HCT116 (cell line): ENCODE results near the gene CCDC146. TPM values are rescaled to one million over a fixed set of nuclear protein-coding genes. Genes with fewer than 3 reads are reported as not detected.

Experiments used
- ATAC-seq: fragments of 200-7000 bp; cut with Tn5 transposase; 2 replicates; pipeline ENCODE4 v1.9.1; 2020; ENCODE audit warnings: mild to moderate bottlenecking, moderate library complexity
- BruUV-seq: library from RNA; stranded (reverse); fragments of 400-500 nt; replicated peaks from 2 replicates; lab custom pipeline; 2021; lab: Mats Ljungman, UMichigan
- CTCF ChIA-PET: fragments of 300-600 bp; sonication (Branson Sonifier 250); formaldehyde crosslinking; loops from one replicate; lab custom pipeline; 2021; ENCODE audit warnings: antibody characterized with exemption; lab: Charles Lee
- POLR2A ChIA-PET: fragments of 300-600, 350-600 bp; sonication (Branson Sonifier 250); formaldehyde crosslinking; loops from one replicate; lab custom pipeline; 2021; ENCODE audit warnings: antibody characterized with exemption; lab: Charles Lee
- RAD21 ChIA-PET, 2 experiments: fragments of 300-600 bp; sonication (Branson Sonifier 250); formaldehyde crosslinking; loops; one replicate each; lab custom pipeline; 2023; ENCODE audit warnings: low total read pairs in 2 of 2; ENCODE audit not compliant: uncharacterized antibody in 2 of 2, unreplicated experiment in 2 of 2, low non-redundant PET in 1 of 2; lab: Charles Lee
- DNase-seq: peaks from one replicate; pipeline ENCODE4 v3.0.0-alpha.2; 2010; ENCODE audit warnings: low read depth, low spot score
- H2AFZ ChIP-seq: fragments of 200-600 bp; shearing (Covaris generic), sonication (generic); 2 replicates; pipeline ENCODE4 v1.6.1; 2017; ENCODE audit warnings: low read depth, mixed run types, mixed read lengths, antibody characterized with exemption, low read length; ENCODE audit not compliant: poor library complexity, severe bottlenecking
- H3K27ac ChIP-seq: 2 replicates; pipeline ENCODE4 v1.5.1; 2012; ENCODE audit warnings: low read depth, low read length
- H3K27me3 ChIP-seq: fragments of 200-600 bp; sonication (generic); 2 replicates; pipeline ENCODE4 v1.6.1; 2016; ENCODE audit warnings: mixed run types, low read length, mixed read lengths; ENCODE audit not compliant: insufficient read depth
- H3K36me3 ChIP-seq, 2 experiments: fragments of 200-500 bp in 1 of 2; fragments of 200-600 bp in 1 of 2; sonication (Bioruptor generic) in 1 of 2; sonication (generic) in 1 of 2; 2 replicates each; pipeline versions ENCODE4 v1.5.1 to v1.6.1; 2014 to 2016; ENCODE audit warnings: low read length in 2 of 2, inconsistent platforms in 1 of 2, mixed read lengths in 1 of 2, mixed run types in 1 of 2; ENCODE audit not compliant: insufficient read depth in 2 of 2, control insufficient read depth in 1 of 2
- H3K4me1 ChIP-seq, 2 experiments: fragments of 200-600 bp in 1 of 2; sonication (generic) in 1 of 2; 2 replicates each; pipeline versions ENCODE4 v1.5.1 to v1.6.1; 2012 to 2017; ENCODE audit warnings: low read length in 2 of 2, inconsistent platforms in 1 of 2, mild to moderate bottlenecking in 1 of 2, mixed read lengths in 1 of 2, mixed run types in 1 of 2, moderate library complexity in 1 of 2; ENCODE audit not compliant: insufficient read depth in 2 of 2, control insufficient read depth in 1 of 2
- H3K4me2 ChIP-seq: fragments of 200-600 bp; sonication (generic); 2 replicates; pipeline ENCODE4 v1.6.1; 2017; ENCODE audit warnings: mixed run types, low read length, mixed read lengths
- H3K4me3 ChIP-seq, 2 experiments: fragments of 200-600 bp in 1 of 2; sonication (generic) in 1 of 2; replicated peaks in 1 of 2; 2 replicates each; pipeline ENCODE4 v1.5.1; 2011 to 2016; ENCODE audit warnings: low read length in 2 of 2, control low read depth in 1 of 2, low read depth in 1 of 2, mild to moderate bottlenecking in 1 of 2, mixed read lengths in 1 of 2, mixed run types in 1 of 2
- H3K79me2 ChIP-seq: fragments of 200-600 bp; sonication (generic); 2 replicates; pipeline ENCODE4 v1.6.1; 2017; ENCODE audit warnings: mild to moderate bottlenecking, mixed run types, low read length, moderate library complexity, mixed read lengths; ENCODE audit not compliant: insufficient read depth
- H3K9ac ChIP-seq: fragments of 200-600 bp; sonication (generic); 2 replicates; pipeline ENCODE4 v1.6.1; 2016; ENCODE audit warnings: low read length, mixed read lengths
- H3K9me2 ChIP-seq: fragments of 200-600 bp; sonication (generic), shearing (Covaris generic); 2 replicates; pipeline ENCODE4 v1.6.1; 2017; ENCODE audit warnings: mixed run types, mild to moderate bottlenecking, moderate library complexity; ENCODE audit not compliant: insufficient read depth
- H3K9me3 ChIP-seq, 2 experiments: fragments of 200-500 bp in 1 of 2; fragments of 200-600 bp in 1 of 2; sonication (Bioruptor generic) in 1 of 2; sonication (generic) in 1 of 2; 2 replicates each; pipeline ENCODE4 v1.6.1; 2014 to 2017; ENCODE audit warnings: low read length in 2 of 2, mixed read lengths in 2 of 2, inconsistent platforms in 1 of 2, low read depth in 1 of 2, mild to moderate bottlenecking in 1 of 2, mixed run types in 1 of 2, moderate library complexity in 1 of 2; ENCODE audit not compliant: control insufficient read depth in 1 of 2, insufficient read depth in 1 of 2
- H4K20me1 ChIP-seq: fragments of 200-600 bp; sonication (generic), shearing (Covaris generic); 2 replicates; pipeline ENCODE4 v1.6.1; 2017; ENCODE audit warnings: mixed run types, mild to moderate bottlenecking, moderate library complexity; ENCODE audit not compliant: insufficient read depth
- ATF3 ChIP-seq: IDR thresholded peaks from 2 replicates; pipeline ENCODE4 v1.6.1; 2012
- CBX3 ChIP-seq: IDR thresholded peaks from 2 replicates; pipeline ENCODE4 v1.6.1; 2012; ENCODE audit warnings: low read depth
- CEBPB ChIP-seq: IDR thresholded peaks from 2 replicates; pipeline ENCODE4 v1.6.1; 2012; ENCODE audit warnings: low read depth
- CTCF ChIP-seq, 3 experiments: fragments of 200-600 bp in 1 of 3; sonication (generic) in 1 of 3; IDR thresholded peaks in 2 of 3; conservative IDR thresholded peaks in 1 of 3; 2 replicates each; pipeline ENCODE4 v1.5.1; 2012 to 2017; ENCODE audit warnings: low read depth in 2 of 3, low read length in 2 of 3, antibody characterized with exemption in 1 of 3, borderline replicate concordance in 1 of 3, control low read depth in 1 of 3, mild to moderate bottlenecking in 1 of 3, mixed read lengths in 1 of 3, mixed run types in 1 of 3, moderate library complexity in 1 of 3; ENCODE audit not compliant: insufficient read depth in 1 of 3
- EGR1 ChIP-seq: IDR thresholded peaks from 2 replicates; pipeline ENCODE4 v1.6.1; 2012; ENCODE audit warnings: low read depth
- ELF1 ChIP-seq: IDR thresholded peaks from 2 replicates; pipeline ENCODE4 v1.6.1; 2012; ENCODE audit warnings: low read depth, borderline replicate concordance
- EZH2 ChIP-seq: fragments of 200-600 bp; sonication (generic); IDR thresholded peaks from 2 replicates; pipeline ENCODE4 v1.6.1; 2017; ENCODE audit warnings: antibody characterized with exemption, mixed run types
- EZH2phosphoT487 ChIP-seq: fragments of 200-600 bp; IDR thresholded peaks from 2 replicates; pipeline ENCODE4 v1.6.1; 2018; ENCODE audit warnings: antibody characterized with exemption, borderline replicate concordance
- FOSL1 ChIP-seq: IDR thresholded peaks from 2 replicates; pipeline ENCODE4 v1.6.1; 2012; ENCODE audit warnings: low read depth
- JUND ChIP-seq: IDR thresholded peaks from 2 replicates; pipeline ENCODE4 v1.6.1; 2012
- MAX ChIP-seq: IDR thresholded peaks from 2 replicates; pipeline ENCODE4 v1.6.1; 2012
- POLR2A ChIP-seq: IDR thresholded peaks from 2 replicates; pipeline ENCODE4 v1.7.0; 2011; ENCODE audit warnings: borderline replicate concordance; ENCODE audit not compliant: insufficient read depth, insufficient read length; ENCODE audit errors: extremely low read depth
- POLR2AphosphoS5 ChIP-seq: IDR thresholded peaks from 2 replicates; pipeline ENCODE4 v1.6.1; 2011; ENCODE audit warnings: mild to moderate bottlenecking, low read depth, low read length, moderate library complexity
- RAD21 ChIP-seq: IDR thresholded peaks from 2 replicates; pipeline ENCODE4 v1.6.1; 2012; ENCODE audit warnings: low read depth, mild to moderate bottlenecking
- SIN3A ChIP-seq: IDR thresholded peaks from 2 replicates; pipeline ENCODE4 v1.6.1; 2012; ENCODE audit warnings: low read depth
- SRF ChIP-seq: IDR thresholded peaks from 2 replicates; pipeline ENCODE4 v1.6.1; 2012; ENCODE audit warnings: low read depth
- TCF7L2 ChIP-seq: IDR thresholded peaks from 2 replicates; pipeline ENCODE4 v1.7.0; 2011; ENCODE audit warnings: borderline replicate concordance, inconsistent platforms; ENCODE audit not compliant: insufficient read depth, insufficient read length; ENCODE audit errors: extremely low read depth
- YY1 ChIP-seq: IDR thresholded peaks from 2 replicates; pipeline ENCODE4 v1.6.1; 2011; ENCODE audit warnings: low read length, low read depth, moderate library complexity, mild to moderate bottlenecking; ENCODE audit not compliant: insufficient replicate concordance; ENCODE audit errors: extremely low read depth
- ZFX ChIP-seq: fragments of 450-650 bp; IDR thresholded peaks from 2 replicates; pipeline ENCODE4 v1.6.1; 2017
- ZNF274 ChIP-seq: fragments of 200-500 bp; sonication (Bioruptor generic); IDR thresholded peaks from 2 replicates; pipeline ENCODE4 v1.6.1; 2014; ENCODE audit warnings: mild to moderate bottlenecking, low read depth, low read length, inconsistent platforms
- intact Hi-C: fragments of 100-400 bp; cut with micrococcal nuclease; formaldehyde crosslinking; loops from 2 replicates; pipeline ENCODE4 v1.10.0; 2022
- total RNA-seq: library from RNA; stranded (reverse); gene quantifications from one replicate; pipeline ENCODE4 v1.2.1, GENCODE V29; 2021; ENCODE audit not compliant: unreplicated experiment

Gene CCDC146
- total RNA-seq, 1 experiment from 2014 or later, result 6.3 TPM

- no peak for DNase-seq
- Histone ChIP-seq H3K4me3 (no peak overlapping the region), H3K27me3 (no peaks in the 10 kb centered on the region), H4K20me1 (no peaks in the 10 kb centered on the region)
- CTCF ChIA-PET, result no interaction called here
- TF ChIP-seq RAD21 (no peak), FOSL1 (no peak), SIN3A (no peak), JUND (no peak), SRF (no peak), ELF1 (no peak), ZNF274 (no peak), TCF7L2 (no peak), ZFX (no peak), ATF3 (no peak)
- TF ChIP-seq, all 23 proteins: peak for 0
- H3K9me3 ChIP-seq, result no peaks in the 10 kb centered on the region
- no peak overlapping the region for H3K4me2 ChIP-seq
- no TSS peak for BruUV-seq
- no peaks in the 10 kb centered on the region for H3K9me2 ChIP-seq
- no peaks in the 10 kb centered on the region for H3K4me1 ChIP-seq
- no peaks in the 10 kb centered on the region for H3K79me2 ChIP-seq
- POLR2A ChIA-PET, result no interaction called here
- no peak for ATAC-seq
- H3K9ac ChIP-seq, result no peak overlapping the region
- no peak overlapping the region for H3K27ac ChIP-seq
- H2AFZ ChIP-seq, result no peak overlapping the region
- intact Hi-C loops, result no loop called here
- H3K36me3 ChIP-seq, result no peaks in the 10 kb centered on the region
- RAD21 ChIA-PET, result no interaction called here
These were observed 215.1 kb downstream of the CCDC146 start for GRCh38 chr7:77337456-77337990.

DNA sequence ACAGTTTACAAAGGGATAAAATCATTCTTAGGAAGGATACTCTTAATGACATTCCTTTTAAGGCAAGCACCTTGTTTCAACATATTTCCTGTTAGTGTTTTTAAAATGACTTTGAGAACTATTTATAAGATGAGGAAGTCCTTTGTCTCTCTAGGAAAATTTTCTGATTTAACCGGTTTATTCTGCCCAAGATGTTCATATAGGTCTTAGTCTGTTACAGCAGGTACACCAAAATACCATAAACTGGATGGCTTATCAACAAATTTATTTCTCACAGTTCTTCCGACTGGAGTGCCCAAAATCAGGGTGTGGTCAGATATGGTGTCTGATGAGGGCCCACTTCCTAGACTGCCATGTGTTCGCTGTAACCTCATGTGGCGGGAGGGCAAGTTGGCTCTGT lies 215.8 kb downstream of the CCDC146 start:
- POLR2A ChIA-PET, result no interaction called here
- DNase-seq, result no peak
- Histone ChIP-seq H3K79me2 (no peaks in the 10 kb centered on the region), H3K4me2 (no peak overlapping the region), H3K9ac (no peak overlapping the region), H3K9me3 (no peaks in the 10 kb centered on the region), H3K4me3 (no peak overlapping the region), H3K36me3 (no peaks in the 10 kb centered on the region), H3K27me3 (no peaks in the 10 kb centered on the region), H3K27ac (no peak overlapping the region), H2AFZ (no peak overlapping the region), H3K9me2 (no peaks in the 10 kb centered on the region), H4K20me1 (no peaks in the 10 kb centered on the region), H3K4me1 (no peaks in the 10 kb centered on the region)
- TF ChIP-seq JUND, result no peak
- TF ChIP-seq ATF3, result no peak
- no peak for TF ChIP-seq TCF7L2
- no peak for TF ChIP-seq EZH2phosphoT487
- TF ChIP-seq FOSL1, result no peak
- TF ChIP-seq ZFX, result no peak
- no peak for TF ChIP-seq EZH2
- TF ChIP-seq CEBPB, result no peak
- no peak for TF ChIP-seq MAX
- TF ChIP-seq EGR1, result no peak
- TF ChIP-seq SRF, result no peak
- no peak for TF ChIP-seq POLR2AphosphoS5
- no peak for TF ChIP-seq ZNF274
- TF ChIP-seq YY1, result no peak
- TF ChIP-seq POLR2A, result no peak
- TF ChIP-seq RAD21, result no peak
- TF ChIP-seq CTCF (IDR thresholded peaks at IDR 0.05 in 2 of 3, conservative IDR thresholded peaks at IDR 0.05 in 1 of 3; ENCODE audit: borderline replicate concordance in 1 of 3, insufficient read depth in 1 of 3, low read depth in 2 of 3, low read length in 2 of 3), result no peak
- no peak for TF ChIP-seq CBX3
- intact Hi-C loops, result no loop called here
- CTCF ChIA-PET, result no interaction called here
- RAD21 ChIA-PET, result no interaction called here
- BruUV-seq, result no TSS peak
- ATAC-seq, result no peak
